Suppressor macrophage (primary cell): ENCODE results near the gene PLEKHO1.
A peak's percentile ranks its signal among the peaks of the same experiment; 100 is the strongest.

ENCODE experiments used
- DNase-seq, 4 experiments: peaks; one replicate each; pipeline ENCODE4 v3.0.0-alpha.2; 2020 to 2022

The PLEKHO1 gene

GRCh38 chr1:150150133-150151021, 661 bp downstream of the PLEKHO1 start:
- peak; percentile 48 to 72 (median 56) for DNase-seq

- DNase-seq = peak; percentile 56 to 71 (median 66)
Measured at GRCh38 chr1:150151291-150152181, 1.8 kb downstream of the PLEKHO1 start.

DNA sequence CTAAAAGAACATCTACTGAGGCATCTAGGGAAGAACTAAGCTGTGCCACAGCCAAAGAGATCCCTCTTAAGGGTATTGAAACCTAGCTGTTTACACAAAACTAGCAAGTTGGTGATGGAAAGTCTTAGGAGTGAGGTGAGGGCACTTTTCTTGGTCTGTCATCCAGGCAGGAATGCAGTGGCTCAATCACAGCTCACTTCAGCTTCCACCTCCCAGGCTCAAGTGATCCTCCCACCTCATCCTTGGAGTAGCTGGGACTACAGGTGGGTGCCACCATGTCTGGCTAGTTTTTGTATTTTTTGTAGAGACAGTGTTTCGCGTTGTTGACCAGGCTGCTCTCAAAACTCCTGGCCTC, 2.4 kb downstream of the PLEKHO1 start:
- DNase-seq = no peak

GRCh38 chr1:150152772-150153456, 3.2 kb downstream of the PLEKHO1 start:
- peak; percentile 58 to 79 (median 74) for DNase-seq

DNA sequence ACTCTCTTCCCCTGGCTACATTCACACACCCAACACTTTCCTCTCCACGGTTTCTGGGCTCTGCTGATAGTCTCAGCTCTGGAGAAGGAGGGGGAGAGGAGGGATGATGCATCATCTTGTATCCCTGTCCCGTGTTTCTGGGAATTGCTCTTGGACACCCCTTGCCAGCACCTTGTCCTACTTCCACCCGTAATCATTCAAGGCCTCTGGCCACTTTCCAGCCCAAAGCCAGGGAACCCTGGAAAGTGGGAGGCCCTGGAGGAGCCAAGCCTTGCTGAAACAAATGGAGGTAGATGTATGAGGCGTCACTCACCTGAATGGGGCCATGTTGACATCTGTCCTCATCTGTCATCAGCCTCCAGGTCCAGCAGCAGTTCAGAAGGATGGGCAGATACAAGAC, 4.4 kb downstream of the PLEKHO1 start:
- no peak for DNase-seq

DNA sequence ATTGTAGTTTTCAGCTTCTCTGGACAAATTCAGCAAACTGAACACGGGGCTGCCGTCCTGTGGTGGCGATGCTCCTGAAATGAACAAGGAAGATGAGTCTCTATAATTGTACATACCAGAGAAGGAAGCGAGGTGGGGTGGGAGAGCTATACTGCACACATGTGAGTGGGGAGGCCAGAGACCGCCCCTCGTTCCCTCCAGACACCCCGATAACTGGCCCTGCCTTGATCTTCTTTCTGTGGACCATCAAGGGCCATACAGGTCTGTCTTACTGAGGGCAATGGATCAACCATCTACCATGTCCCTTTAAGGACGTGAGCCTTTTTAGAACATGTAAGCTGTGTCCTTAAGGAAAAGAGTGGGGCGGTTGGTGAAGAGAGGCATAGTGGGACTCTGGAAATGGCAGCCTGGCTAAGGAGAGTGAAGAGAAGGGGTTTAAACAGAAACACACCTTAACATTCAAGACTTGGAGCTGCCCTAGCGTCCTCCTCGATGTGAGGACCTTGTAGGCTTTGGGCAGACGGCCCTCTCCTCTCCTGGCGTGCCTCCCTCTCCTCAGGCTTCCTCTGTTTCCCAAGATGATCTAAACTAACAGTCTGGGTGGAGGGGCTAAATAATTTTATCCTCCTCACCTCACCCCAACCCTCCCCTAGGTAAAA, 5.8 kb downstream of the PLEKHO1 start:
- no peak for DNase-seq

DNA sequence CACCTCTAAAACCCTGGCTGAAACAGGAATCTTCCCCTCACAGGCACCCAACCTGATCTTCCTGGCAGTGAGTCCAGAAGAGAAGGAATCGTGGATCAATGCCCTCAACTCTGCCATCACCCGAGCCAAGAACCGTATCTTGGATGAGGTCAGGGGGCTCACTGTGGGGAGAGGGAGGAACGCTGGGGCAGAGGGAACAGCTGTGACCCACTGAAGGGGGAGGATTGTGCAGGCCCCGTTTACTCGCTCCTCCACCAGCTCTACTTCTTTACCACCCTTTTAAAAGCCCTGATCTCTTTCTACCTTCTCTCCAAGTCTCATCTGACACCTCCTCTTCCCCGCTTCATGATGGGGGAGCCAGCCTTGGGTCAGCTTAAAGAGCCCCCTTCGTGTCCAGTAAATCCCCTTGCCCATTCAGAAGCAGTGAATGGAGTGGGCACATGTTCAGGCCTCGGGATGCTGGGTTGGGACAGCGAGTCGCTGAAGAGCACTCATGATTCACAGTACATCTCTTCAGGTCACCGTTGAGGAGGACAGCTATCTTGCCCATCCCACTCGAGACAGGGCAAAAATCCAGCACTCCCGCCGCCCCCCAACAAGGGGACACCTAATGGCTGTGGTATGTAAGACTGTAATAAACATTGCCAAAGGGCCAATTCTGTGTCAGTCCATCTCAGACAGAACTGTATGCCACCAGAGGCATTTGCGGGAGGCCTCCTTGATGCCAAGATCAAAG, 7.3 kb downstream of the PLEKHO1 start:
- DNase-seq = no peak

GRCh38 chr1:150159550-150159949, 9.8 kb downstream of the PLEKHO1 start:
- peak; percentile 75 to 89 (median 84) for DNase-seq

DNA sequence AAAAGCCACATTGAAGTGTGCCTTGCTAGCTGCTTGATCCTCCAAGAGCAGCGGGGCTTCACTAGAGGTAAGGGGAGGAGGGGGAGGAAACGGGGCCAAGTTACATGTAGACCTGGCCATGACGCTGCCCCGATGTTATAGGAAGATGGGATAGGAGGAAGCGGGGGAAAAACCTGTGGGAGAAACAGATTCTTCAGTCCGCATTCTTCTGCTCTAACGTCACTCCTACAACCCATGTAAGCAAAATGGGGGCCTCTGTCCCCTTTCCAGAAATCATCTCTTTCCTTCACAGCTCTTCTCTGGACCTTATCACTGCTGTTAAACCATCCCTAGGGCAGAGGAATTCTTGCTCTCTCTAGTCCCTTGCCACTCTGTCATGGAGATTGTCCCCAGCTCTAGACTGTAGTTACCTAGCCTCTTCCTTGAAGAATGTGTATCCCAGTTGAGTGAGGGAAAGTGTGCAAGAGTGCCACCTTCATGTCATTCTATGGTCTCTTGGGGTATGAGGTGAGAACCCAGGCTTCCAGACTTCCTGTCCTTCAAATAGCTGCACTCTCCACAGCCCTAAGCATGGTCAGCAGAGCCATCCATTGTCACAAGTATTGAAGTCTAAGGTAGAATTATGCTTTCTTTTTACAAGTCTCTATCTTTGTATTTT, 11.4 kb downstream of the PLEKHO1 start:
- DNase-seq = peak in 3 of 4 experiments; percentile 54 to 63 (median 61)

DNA sequence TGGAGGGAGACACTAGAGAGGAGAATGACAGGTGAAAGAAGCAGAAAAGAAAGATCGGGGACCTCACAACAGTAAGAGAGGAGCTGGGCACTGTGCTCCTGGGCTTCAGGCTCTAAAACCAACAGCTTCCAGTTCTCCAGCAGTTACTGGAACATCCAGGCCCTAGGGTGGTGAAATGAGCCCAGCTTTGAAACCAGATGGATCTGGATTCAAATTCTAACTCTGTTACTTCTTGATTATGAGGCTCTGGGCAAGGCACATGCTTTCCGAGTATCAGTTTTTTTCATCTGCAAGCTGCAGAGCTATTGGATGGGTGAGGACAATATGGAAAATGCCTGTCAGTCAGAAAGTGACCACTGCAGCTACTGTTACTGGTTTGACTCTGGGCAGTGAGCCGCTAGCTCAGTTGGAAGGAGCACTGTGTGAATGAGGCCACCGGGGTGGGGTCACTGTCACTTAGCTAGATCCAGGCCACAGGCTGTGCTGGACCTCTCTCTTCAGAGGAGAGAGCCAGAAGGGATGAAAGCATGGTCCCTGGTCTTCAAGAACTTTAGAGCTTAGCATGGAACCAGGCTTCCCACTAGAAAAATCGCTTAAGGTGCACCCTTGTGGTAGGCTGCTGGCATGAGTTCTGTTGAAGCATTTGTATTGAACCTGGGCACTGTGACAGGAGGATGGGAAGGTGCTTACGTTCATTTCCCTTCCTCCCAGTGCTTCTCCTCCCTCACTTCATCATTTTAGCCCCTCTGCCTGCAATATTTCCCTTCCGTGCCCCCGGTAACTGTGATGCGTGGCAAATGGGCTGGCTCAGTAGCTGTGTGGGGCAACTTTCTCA, 12.2 kb downstream of the PLEKHO1 start:
- peak; percentile 42 to 56 (median 55) for DNase-seq

DNA sequence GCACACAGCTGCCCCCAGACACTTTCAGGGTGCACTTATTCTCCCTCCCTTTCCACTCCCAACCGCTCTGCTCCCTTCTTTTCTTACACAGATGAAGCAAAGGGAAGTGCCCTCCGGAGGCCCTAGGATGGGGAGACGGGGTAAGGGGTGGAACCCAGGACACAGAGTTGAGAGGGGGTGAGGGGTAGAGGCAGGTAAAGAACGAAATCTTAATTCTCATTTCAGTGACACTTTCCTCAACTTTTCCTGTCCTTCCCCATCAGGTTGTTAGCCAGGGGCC, 12.8 kb downstream of the PLEKHO1 start:
- peak in 1 of 4 experiments; percentile 49 for DNase-seq

GRCh38 chr1:150162862-150163706, 13.4 kb downstream of the PLEKHO1 start:
- peak; percentile 95 to 98 (median 96) for DNase-seq

DNA sequence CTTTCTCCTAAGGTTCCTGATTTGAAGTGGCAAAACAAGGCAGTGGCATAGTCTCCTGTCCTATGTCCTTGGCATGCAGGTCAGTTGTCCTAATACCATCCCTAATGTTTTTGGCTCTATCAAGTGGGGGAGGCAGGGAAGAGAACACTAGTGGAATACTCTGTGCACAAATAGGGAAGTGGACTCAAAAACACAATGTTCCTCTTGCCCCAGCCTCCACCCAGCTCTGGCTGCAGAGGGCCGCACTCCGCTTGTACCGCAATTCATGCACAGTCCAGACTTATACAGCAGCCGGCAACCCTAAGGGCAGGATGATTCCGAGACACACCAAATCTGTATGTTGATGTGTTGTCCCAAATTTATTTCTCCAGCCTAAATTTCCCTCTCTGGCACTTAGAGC, 14.5 kb downstream of the PLEKHO1 start:
- peak; percentile 70 to 87 (median 82) for DNase-seq

DNA sequence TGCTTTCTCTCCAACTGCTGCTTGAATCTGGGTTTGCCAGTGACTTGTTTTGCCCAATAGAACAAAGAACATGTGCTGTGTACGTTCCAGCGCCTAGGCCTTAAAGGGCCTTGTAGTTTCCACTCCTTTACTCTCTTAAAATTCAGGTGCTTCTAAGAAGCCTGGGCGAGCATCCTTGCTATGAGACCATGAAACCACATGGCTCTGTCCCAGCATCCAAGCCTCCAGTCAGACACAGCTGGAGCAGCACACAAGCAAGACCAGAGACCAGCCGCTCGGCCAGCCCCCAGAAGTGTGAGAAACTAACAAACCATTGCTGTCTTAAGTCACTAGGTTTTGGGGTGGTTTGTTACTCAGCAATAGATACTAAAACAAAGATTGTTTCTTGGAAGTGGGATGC, 15.1 kb downstream of the PLEKHO1 start:
- no peak for DNase-seq

GRCh38 chr1:150165622-150166612, 16.2 kb downstream of the PLEKHO1 start:
- DNase-seq = peak; percentile 61 to 74 (median 69)

DNA sequence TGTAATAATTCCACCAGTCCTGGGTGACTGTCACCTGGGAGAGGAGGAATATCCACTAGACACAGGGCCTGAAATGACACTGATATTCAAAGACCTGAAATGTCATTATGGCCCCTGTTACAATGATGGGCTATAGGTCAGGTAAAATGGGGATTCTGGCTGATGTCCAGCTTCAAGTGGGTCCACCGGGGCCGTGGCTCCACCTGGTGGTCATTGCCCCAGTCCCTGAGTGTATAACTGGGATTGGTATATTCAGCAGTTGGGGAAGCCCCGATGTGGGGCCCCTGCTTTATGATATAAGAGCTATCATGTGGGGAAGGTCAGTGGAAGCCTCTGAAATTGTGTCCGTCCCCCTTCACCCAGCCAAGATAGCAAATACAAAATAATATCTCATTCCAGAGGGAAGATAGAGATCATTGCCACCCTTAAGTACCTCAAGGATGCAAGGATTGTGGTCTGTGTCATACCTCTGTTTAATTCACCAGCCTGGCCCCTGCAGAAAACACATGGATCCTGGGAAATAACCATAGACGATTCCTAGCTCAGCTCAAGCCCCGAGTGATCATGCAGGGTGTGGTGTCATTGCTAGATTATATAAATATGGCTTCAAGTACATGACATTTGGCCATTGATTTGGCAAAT, 19.4 kb downstream of the PLEKHO1 start:
- peak; percentile 69 to 86 (median 75) for DNase-seq

DNA sequence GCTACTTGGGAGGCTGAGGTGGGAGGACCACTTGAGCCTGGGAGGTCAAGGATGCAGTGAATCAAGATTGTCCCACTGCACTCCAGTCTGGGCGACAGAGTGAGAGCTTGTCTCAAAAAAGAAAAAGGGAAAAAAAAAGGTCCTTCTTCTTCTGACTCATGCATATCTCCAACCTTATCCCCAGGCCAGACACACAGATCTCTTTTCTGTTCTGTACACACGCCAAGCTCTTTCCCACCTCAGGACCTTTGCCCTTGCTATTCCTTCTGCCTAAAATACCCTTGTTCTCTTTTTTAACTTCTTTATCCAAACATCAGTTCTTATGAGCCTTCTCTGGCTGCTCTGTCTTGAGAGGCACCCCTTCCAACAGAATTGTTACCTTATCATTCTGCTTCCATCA, 22.1 kb downstream of the PLEKHO1 start:
- peak in 1 of 4 experiments; percentile 10 for DNase-seq
